ENCODE results near the gene PSD2.
"Not testable (repeated sequence)": the region's sequence is repeated elsewhere in the genome, so short reads cannot be mapped to it uniquely, and the experiment has no call there.

The PSD2 gene

DNA sequence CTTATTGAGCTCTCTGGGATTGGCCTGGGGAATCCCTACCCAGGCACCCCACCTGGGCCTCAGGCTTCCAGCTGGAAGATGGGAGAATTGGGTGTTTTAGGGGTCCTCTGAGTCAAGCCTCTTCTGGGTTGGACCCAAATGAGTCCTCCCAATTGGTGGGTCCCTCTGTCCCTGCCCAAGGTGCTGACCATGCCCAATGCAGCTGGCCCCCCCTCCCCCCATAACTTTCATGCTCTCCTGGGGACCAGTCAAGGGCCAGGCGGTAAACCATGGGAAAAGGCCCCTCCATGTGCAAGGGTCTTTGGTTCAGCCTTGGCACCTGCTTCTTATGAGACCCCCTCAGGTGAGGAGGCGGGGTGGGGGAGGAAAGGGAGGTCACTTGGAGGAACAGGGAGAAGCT lies 3.4 kb upstream of the PSD2 start:
- no peak for DNase-seq

DNA sequence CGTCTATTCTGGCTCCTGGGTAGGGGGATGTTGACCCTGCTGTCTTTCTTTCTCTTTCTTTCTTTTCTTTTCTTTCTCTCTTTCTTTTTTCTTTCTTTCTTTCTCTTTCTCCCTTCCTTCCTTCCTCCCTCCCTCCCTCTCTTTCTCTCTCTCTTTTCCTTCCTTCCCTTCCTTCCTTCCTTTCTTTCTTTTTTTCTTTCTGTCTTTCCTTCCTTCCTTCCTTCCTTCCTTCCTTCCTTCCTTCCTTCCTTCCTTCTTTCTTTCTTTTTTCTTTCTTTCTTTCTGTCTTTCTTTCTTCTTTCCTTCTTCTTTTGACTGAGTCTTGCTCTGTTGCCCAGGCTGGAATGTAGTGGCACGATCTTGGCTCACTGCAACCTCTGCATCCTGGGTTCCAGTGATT lies 3.0 kb upstream of the PSD2 start:
- DNase-seq = not testable (repeated sequence)

DNA sequence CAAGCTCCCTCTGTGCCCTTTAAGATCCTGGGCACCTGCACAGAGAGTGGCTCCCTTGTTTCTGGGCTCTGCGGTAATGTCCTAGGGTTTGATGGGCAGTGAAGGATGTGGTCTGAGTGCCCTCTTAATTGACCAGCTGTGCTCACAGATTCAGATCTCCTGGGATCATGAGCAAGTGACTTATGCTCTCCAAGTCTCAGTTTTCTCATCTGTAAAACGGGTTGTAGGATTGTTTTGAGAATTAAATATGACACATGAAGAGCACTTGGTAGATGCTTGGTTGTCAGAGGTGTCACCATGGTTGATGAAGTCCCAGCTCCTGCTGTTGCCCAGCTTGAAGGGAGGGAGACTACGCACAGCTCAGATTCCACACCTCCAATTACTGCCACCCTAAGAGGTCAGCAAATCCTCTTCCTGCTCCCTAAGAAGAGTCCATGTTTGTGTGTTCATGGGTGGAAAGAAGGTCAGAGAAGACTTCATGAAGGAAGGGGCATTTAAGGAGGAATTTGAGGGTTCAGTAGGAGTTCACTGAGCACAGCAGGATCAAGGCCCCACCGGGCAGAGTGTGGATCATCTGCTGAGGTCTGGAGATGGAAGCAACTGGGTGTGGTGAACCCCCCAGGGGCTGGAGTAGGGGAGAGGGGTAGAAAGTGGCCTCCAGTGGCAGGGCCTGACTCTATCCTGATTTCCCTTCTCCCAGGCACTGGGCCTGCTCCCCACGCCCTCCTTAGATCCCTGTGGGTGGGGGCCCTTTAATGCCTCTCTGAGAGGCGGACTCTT lies 1.4 kb upstream of the PSD2 start:
- no peak for DNase-seq

DNA sequence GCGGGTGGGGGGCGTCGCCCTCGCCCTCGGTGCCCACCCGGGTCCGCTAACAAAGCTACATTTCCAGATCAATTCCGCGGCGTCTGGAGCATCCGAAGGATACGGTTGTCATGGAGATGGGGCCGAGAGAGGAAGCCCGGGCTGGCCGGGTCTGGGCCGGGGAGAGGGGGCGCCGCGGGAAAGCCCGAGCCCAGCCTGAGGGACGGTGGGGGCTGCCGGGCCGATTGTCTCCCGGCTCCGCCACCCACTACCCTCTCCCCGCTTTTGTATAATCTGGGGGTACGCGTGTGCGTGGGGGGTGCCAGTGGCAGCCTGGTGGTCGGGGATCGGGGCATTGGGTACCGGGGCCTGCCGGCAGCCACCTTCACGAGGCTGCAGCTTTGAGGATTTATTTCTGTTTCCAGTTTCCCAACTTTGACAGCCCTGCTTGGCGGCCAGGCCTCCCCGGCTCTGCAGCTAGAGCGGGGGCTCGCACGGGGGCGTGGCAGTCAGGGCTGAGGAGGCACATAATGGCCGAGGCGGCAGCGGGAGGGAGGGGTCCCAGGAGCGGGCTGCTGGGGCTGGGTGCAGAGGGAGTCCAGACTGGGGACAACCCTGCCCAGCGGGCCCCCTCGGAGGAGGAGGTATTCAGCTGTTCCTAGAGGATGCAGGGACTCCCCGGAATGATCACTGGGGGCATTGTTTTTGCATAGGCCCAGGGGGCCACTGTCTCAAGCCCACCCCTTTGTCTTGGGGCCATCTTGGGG lies 626 bp downstream of the PSD2 start:
- DNase-seq = no peak

DNA sequence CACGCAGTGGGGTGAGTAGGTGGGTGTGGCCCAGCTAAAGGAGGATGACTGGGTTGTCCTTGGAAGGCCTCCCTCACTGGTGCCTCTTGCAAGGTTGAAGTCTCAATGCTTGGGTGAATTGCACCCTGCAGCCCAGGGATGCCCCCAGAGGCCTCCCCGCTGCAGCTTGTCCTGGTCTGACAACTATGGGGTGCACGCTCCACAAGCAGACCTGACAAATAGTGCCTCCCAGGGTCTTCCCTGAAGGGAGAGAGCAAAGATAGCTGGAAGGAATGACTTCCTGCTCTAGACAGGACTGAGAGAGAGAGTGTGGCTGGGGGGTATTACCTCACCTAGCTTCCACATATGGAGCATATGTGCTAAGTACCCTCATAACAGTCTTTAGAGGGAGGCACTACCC lies 1.7 kb downstream of the PSD2 start:
- DNase-seq = no peak

DNA sequence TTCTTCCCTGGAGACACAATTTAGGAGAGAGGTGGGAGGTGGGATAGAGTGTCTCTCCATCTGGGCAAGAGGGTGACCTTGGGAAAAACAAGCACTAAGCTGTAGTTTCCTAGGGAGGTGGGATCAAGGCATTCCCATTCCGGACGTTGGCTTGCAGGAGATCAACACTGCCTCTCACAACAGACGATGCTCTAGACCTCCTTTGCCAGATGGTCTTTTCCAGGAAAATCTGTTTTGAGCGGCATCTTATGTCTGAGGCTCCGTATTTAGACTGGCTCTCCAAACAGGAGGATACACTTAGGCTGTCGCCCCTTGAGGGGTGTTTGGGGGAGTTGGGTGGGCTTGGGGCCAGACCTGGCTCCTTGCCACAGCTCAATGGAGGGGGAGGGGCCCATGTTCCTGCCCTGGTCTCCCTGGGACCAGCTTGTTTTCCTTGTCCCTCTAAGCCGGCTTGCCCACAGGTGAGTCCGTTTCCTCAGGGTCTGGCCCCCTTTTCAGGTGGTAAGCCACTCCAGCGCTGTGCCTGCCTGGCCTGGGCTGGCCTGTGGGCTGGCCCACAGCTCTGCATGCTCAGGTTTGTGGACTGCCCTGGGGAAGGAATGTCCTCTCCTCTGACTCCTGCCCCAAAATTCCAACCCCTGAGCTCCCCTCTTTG lies 2.4 kb downstream of the PSD2 start:
- DNase-seq = no peak

DNA sequence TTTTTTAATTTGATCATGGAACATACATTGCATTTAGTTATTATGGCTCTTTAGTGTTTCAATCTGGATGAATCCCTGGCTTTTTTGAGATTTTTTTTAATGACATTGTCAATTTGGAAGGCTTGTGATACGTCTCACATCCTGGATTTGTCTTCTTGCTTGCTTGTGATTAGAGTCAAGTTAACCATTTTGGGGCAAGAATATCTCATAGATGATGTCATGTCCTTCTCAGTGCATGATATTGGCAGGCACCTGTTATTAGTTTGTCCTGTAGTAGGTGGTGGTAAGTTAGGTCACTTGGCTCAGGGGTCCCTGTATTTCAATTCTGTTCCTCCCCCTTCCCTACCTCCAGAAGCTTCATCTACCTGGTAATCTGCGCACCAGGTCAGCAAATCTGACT lies 3.3 kb downstream of the PSD2 start:
- DNase-seq = no peak

DNA sequence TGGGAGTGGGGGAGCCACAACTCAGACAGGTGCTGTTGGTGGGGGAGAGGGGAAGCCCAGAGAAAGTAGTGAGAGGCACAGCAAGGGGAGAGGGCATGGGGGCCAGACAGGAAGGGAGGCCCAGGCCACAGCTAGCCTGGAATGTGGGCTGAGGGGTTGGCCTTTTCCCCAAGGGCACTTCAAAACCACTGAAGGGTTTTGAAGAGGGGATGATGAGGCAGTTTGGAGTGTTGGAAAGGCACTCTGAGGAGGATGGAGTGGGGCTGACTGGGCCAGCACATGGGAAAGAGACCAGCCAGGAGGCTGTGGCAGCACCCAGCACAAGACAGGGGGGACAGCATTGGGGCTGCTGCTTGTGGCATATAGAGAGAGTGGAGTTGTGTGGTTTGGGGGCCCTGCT lies 3.8 kb downstream of the PSD2 start:
- DNase-seq = no peak

DNA sequence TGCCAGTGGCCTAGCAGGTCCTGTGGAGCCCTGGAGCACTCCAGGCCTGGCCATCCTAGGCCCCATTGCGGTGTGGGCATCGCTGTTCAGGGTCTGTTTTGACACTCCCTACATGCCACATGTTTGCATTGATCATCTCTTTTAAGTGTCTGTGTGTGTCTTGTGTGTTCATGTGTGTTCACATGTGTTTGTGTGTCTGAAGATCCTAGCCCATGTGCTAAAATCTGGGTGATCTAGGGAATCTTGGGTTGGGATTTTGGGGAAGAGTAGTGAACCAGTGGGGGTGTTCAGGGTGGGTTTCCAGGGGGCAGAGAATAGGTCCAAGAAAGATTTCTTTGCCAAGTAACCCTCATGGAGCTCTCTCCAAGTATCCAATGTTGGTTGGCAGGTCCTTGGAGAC lies 8.4 kb downstream of the PSD2 start:
- no peak for DNase-seq

DNA sequence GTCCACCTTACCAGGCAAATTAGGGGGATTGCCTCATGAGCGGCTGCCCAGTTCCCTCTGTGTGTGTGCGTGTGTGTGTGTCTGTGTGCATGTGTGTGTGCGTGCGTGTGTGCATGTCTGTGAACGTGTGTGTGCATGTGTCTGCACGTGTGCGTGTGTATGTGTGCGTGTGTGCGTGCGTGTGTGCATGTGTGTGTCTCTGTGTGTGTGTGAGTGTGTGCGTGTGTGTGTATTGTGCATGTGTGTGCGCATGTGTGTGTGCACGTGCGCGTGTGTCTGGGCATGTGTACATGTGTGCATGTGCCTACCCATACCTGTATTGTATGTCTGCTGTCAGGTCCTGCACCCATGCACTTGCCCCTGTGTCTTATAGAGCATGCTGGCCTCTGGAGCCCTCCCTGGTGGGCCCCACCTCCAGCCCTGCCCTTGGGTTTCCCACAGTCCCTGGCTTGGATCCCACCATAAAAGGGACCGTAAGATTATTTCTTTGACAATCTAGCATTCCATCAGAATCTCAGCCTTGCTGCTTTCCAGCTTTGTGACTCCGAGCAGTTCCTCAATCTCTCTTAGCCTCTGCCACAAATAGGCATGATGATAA lies 9.3 kb downstream of the PSD2 start:
- no peak for DNase-seq

DNA sequence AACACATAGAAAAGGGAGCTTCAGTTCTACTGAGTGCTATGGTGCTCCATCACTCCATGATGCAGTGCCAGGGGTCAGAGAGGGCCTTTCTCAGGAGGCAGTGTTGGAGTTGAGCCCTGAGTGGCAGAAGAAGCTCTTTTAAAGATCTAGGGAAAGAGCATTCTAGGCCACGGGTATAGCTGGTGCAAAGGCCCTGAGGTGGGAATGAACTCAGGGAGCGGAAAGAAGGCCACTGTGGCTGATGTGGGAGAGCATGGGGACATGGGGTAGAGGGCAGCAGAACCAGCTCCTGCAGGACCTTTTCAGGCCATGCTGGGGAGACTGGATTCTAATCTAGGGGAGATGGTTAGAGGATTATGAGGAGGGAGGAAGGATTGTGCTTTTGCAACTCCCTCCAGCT lies 9.9 kb downstream of the PSD2 start:
- DNase-seq = no peak

DNA sequence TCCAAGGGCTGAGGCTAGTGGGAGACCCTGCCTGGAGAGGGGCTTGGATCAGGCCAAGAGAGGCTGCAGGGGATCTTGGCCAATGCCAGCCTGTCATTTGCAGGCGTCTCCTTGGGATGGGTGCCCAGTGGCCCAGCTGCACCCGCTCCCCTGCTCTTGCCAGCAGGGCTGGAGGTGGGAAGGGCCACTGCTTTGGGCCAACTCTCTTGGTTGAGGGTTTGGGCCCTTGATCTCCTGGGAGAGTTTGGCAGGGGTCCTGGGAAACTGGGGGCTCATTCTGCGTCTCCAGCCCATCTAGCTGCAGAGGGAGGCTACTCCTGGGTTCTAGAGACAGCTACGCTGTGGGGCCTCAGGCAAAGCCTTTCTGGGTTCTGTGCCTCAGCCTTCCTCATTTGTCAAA lies 10.5 kb downstream of the PSD2 start:
- no peak for DNase-seq

DNA sequence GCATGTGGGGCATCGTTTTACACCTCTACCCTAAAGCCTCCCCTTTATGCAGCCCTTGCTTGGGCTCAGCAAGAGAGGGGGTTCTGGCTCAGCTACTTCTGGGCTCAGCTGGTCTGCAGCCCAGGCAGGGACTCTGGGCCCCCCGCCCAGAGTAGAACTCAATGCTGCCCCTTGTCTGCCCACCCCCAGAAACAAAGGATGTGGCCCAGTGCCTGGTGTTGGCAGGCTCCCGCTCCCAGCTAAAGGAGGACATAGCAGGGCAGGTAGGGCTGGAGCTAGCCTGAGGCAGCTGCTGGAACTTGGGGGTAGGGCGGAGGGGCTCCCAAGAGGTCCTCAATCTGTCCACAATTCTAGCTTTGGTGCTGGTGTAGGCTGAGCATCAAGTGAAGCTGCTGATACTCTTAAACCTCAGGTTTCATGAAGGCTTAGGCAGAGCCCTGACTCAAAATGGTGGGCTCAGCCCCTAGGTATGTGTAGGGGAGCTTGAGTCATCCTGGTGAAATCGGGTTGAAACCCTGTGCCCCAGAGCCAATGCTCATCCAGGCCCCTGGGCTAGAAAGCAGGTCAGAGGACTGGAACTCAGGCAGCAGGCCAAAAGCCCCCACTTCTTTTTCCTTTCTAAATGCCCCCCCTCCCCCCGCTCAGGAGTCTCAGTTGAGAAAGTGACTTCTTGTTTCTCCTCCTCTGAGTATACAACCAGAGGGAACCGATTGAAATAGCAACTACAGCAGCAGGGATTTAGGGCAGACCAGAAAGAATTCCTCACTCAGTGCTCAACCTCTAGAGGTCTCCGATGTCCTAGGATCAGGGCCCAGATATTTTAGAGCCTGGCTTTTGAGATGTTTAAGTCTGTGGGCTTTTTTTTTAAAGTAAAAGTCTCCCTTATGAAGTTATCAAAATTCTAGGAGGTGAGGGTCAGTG lies 11.4 kb downstream of the PSD2 start:
- no peak for DNase-seq

DNA sequence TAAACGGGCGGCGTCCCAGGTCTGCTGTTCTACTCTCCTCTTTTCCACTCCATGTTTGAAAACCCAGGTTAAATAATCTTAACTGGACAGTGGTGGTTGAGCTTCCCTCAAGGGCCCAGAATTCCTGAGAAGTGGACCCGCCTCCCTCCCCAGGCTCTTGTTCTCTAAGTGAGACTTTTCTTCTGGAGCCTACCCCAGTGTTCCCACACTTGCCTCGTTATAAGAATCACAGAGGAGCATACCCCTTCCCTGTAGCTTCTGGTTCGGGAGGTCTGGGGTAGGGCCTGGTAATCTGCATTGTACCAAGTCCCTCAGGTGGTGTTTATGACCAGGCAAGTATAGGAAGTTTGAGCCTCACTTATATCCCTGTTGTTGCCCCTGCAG lies 12.0 kb downstream of the PSD2 start:
- DNase-seq = no peak

DNA sequence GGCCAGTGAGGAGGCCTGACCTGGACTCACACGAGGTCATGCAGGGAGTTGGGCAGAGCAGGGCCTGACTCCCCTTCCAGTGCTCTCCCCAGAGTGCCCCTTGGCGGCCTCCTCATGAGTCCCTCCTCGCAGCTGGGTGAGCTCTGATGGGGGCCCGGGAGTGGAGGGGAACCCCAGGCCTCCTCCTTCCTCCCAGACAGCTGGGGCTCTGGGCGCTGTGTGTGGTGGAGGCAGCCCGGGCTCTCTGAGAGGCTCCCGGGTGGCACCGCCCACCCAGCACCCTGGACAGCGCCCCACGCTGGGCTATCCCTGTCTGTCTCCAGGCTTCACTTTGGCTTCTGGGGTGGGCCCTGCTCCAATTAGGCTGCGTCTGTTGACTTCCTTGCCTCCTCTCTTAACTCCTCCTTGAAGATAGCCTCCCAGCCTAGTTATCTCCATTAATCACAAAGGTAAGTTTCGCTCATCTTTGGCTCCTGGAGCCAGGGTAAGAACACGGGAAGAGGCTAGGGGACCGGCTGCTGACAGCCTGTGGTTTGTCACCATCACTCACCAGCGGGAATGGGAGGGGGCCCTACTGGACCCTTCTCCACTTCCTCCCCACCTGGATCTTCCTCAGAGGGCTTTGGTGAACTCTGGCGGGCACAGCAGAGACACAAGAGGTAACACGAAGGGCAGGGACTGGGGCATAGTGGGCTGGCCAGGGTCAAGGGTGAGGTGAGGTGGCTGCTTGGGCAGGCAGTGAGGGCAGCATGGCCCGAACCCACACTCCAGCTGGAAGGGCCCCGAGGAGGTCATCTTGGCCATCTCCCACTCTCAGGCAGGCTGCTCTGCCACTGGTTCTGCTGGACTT lies 13.1 kb downstream of the PSD2 start:
- DNase-seq = no peak

DNA sequence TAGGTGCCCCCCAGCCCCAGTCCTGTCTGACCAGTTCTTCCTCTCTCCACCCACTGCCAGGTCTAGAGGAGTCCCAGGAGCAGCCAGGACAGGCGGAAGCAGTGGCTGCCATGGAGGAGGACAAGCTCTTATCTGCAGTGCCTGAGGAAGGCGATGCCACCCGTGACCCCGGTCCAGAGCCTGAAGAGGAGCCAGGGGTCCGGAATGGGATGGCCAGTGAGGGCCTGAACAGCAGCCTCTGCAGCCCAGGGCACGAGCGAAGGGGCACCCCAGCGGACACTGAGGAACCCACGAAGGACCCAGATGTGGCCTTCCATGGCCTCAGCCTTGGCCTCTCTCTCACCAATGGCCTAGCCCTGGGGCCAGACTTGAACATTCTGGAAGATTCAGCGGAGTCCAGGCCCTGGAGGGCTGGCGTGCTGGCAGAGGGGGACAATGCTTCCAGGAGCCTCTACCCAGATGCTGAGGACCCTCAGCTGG lies 13.8 kb downstream of the PSD2 start:
- DNase-seq = no peak

DNA sequence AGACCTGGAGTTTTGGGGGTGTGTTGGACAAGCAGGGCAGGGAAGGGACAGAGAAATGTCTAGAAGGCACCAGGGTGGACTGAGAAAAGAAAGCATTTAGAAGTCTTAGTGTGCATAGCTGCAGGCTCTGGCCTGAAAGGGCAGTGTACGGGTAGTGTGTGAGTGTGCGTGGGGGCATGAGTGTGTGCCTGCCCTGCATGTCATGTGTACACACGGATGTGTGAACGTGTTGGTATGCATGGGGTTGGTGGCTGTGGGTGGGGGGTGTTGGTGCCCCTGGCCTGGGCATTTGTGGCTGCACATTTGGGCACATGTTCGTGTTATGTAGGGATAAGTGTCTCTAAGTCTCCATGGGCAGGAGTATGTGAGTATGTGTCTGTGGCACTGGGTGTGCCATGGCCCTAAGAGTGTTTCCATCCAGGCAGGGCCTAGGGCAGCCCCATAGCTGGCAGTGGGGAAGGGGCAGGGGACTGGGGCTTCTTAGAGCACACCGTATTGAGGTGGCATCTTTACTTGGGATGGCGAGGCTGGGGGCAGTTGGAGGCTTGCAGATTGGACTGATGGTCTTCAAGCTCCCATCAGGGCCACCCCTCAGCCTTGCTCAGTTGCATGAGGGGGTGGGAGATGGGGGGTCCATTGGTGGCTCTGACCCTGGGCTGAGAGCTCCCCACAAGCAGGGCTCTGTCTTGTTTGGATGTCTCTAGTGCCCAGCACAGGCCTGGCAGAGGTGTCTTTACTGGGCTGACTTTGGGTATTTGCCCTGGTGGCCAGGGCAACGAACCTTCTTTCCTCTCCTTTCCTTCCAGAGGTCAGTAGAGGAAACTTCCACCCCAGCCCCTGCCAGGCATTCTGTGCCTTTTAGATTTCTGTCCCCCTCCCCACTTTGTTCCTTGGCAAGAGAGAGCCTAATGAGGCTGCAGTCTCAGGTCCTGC lies 15.0 kb downstream of the PSD2 start:
- DNase-seq = no peak

DNA sequence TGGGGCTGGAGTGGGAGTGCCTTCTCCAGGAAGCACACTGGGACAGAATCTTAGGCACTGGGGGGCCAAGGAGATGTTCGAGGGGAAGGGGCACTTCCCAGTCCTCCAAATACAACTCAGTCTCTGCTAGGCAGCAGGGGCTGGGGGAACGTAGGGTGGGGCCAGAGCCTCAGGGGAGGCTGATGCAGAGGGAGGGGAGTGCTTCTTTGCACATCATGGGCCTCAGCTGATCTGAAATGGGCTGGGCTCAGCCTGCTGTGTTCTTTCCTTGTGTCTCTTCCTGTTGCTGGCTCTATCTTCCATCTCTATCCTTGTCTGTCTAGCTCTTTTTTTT lies 15.6 kb downstream of the PSD2 start:
- no peak for DNase-seq

DNA sequence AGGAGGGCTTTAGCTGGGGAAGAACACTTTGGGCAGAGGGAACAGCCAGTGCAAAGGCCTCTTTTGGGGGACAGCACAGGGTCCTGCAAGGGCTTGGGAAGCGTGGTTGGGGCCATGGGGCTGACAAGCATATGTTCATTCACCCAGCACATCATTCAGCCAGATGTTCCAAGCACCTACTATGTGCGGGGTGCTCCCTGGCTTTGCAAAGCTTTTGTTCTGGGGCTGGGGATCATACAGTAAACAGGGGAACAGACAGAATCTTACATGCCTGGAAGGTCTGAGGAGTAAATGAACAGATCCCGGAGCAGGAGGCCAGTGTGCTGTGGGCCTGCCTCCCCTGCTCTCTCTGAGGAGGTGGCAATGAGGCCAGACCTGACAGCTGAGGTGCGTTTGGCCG lies 16.7 kb downstream of the PSD2 start:
- no peak for DNase-seq
